HG02973 (cell line): ENCODE results near the gene RUFY3.
A peak's percentile ranks its signal among the peaks of the same experiment; 100 is the strongest.
"Not testable (repeated sequence)": the region's sequence is repeated elsewhere in the genome, so short reads cannot be mapped to it uniquely, and the experiment has no call there.

Experiments
- ATAC-seq: cut with Tn5 transposase; IDR thresholded peaks from one replicate; pipeline ENCODE4 v1.9.1; 2021; ENCODE audit warnings: moderate library complexity; ENCODE audit not compliant: unreplicated experiment

Gene RUFY3

DNA sequence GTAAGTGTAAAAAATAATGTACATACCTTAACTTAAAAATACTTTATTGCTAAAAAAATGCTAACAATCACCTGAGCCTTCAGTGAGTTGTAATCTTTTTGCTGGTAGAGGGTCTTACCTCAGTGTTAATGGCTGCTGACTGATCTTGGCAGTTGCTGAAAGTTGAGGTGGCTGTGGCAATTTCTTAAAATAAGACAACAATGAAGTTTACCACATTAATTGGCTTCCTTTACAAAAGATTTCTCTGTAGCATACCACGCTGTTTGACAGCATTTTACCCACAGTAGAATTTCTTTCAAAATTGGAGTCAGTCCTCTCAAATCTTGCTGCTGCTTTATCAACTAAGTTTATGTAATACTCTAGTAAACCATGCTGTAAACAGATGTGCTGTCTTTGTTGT is 47.6 kb downstream of the RUFY3 start:
- ATAC-seq, result not testable (repeated sequence)

- peak; percentile 50 for ATAC-seq
Measured at GRCh38 chr4:70772929-70773555, 51.3 kb downstream of the RUFY3 start.

DNA sequence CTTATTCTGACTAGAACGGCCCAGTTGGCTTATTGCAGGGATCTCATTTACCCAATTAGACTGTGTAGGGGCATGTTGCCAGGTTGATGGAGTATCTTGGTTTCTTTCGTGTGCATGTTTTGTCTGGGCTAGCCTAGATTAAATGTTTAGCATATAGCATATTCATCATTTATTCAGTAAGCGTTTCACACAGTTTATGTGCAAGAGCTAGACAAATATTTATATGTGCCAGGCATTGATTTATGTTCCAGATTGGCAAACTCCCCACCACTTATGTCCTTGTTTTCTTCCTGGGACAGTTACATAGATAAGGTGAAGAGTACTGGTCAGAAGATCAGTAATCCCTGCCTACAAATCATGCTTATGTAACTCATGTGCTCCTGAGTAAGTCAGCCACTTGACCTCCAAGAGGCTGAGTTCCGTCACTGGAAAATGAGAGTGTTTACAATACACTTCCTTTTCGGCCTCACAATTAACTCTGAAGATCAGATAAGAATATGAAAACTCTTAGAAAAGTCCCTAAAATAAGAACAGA is 57.2 kb downstream of the RUFY3 start:
- ATAC-seq, result no peak

- ATAC-seq, result no peak
Measured at GRCh38 chr4:70783096-70783495, 61.3 kb downstream of the RUFY3 start.

DNA sequence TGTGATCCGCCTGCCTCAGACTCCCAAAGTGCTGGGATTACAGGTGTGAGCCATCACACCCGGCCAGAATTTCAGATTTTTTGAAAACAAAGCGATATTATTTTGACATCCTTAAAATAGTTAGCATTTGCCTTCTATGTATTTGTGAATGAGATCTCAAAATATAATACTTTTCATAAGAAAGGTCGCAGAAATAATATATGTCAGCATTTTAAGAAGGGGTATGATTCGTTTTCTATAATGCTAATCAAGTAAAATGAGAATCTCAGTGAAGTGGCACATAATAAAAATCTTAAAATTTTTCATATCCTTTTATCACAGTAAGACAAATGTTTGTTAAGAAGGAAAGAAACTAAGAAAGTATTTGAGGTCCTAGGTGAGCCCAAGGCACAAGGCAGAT is 65.7 kb downstream of the RUFY3 start:
- no peak for ATAC-seq

- no peak for ATAC-seq
Measured at GRCh38 chr4:70788733-70789132, 67.0 kb downstream of the RUFY3 start.

DNA sequence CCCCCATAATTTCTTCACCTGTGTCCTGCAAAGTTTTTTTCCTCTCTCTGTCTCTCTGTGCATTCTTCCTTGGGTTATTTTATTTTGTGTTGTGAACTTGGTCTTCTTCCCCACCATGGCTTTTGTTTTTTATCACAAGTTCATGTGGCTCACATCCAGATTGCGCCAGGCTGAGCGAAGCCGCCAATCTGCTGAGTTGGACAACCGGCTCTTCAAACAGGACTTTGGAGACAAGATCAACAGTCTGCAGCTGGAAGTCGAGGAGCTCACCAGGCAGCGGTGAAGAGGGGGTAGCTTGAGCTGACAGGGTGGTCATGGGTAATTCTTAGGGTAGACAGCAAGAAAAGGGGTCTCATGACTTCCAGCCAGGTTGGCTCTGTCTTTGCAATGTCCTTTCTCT is 71.9 kb downstream of the RUFY3 start:
- ATAC-seq, result no peak

- peak; percentile 83 for ATAC-seq
Measured at GRCh38 chr4:70801265-70801809, 79.6 kb downstream of the RUFY3 start.

DNA sequence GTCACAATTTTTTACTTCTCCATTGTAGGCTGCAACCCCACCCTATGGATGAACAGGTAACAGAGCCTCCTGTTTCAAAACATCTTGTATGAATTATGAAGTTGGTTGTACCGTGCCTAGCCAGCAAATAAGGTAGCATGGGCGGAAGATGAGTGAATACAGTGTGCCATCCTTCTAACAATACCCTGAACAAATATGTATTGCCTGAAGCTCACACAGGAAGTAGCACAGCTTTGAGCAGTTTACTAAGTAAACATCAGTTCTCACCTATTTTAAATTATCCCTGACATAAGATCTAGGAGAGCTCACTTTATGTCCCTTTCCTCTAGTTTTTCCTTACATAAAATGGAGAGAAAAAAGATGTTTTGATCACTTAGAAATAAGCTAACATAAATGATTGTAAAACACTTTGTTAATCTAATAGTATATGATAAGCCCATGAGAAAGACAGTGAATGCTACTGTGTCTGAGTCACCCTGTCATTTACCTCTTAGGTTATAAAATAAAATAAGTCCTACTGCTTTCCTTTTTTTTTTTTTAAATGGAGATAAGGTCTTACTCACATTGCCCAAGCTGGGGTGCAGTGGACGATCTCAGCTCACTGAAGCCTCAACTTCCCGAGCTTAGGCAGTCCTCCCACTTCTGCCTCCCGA is 81.3 kb downstream of the RUFY3 start:
- ATAC-seq, result no peak

- no peak for ATAC-seq
Measured at GRCh38 chr4:70808151-70808550, 86.4 kb downstream of the RUFY3 start.

DNA sequence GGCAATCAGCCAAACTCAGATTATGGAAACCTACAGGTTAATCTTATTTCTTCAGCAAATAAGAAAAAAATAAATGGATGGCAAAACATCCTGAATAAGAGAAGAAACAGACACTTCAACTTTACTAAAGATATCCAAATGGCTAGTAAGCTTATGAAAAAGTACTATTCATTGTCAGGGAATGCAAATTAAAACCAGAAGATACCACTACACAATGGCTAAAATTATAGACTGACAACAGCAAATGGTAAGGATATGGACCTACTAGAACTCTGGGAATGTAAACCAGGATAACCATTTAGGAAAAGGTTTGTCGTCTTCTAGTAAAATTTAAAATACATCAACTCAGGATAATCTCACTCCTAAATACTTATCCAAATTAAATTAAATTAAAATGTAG is 93.6 kb downstream of the RUFY3 start:
- ATAC-seq, result no peak

- no peak for ATAC-seq
Measured at GRCh38 chr4:70816894-70817293, 95.1 kb downstream of the RUFY3 start.

DNA sequence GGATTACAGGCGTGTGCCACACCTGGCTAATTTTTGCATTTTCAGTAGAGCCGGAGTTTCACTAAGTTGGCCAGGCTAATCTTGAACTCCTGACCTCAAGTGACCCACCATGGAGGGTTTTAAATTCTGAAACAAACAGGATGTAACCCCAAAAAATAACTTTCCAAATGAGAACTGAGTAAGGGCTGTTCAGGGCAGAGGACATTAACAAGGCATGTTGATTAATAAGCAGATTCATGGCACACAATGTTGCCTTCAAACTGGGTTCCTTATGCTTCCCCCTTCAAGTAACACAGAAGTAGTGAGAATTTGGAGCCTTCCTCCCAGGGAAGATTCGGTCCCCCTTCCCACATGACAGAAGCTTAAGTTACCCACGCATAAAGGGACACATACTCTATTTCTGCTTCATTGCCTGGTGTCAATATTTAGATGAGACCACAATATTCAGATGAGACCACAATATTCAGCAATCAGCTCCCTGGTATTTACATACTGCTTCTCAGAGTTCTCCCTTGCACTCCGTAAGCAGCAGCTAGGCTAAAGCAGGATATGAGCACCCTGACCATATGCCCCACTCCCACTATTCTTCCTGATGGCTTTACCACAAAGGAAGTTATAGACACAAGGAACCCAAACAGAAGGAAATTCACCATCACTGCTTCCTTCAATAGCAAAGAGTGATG is 96.5 kb downstream of the RUFY3 start:
- no peak for ATAC-seq

DNA sequence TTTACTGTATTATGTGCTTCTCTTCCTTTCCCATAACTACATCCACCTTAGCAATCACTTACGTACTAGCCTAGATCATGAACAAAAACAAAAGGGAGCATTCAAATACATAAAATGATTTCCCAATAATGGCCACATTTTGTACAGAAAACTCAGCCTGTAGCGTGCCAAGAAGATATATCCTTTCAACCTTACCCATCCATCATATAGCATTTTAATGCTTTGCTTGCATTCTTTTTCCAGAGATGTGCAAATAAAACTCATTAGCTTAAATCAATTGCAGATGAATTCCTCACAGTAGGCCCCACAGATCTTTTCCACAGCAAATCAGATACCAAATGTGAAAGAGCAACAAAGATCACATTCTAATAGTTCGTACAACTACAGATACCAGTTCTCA is 97.2 kb downstream of the RUFY3 start:
- no peak for ATAC-seq

DNA sequence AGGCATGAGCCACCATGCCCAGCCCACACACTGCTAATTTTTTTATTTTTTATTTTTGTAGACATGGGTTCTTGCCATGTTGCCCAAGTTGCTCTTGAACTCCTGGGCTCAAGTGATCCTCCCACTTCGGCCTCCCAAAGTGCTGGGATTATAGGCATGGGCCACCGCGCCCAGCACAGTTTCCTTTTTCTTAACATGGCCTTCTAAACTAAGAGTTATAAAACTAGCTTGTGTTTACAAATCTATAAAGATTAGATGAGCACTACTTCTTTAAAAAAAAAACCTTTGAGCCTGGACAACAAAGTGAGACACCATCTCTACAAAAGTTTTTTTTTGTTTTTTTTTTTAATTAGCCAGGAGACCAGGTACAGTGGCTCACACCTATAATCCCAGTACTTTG is 107.3 kb downstream of the RUFY3 start:
- ATAC-seq, result no peak

DNA sequence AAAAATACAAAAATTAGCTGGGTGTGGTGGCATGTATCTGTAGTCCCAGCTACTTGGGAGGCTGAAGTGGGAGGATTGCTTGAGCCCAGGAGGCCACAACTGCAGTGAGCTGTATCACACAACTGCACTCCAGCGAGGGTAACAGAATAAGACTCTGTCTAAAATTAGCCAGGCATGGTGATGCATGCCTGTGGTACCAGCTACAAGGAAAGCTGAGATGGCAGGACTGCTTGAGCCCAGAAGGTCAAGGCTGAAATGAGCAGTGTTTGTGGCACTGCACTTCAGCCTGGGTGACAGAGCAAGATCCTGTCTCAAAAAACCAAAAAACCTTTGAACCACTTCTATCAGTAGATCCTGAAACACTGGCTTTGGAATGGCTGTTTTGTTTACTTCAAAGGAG is 107.7 kb downstream of the RUFY3 start:
- ATAC-seq, result no peak

DNA sequence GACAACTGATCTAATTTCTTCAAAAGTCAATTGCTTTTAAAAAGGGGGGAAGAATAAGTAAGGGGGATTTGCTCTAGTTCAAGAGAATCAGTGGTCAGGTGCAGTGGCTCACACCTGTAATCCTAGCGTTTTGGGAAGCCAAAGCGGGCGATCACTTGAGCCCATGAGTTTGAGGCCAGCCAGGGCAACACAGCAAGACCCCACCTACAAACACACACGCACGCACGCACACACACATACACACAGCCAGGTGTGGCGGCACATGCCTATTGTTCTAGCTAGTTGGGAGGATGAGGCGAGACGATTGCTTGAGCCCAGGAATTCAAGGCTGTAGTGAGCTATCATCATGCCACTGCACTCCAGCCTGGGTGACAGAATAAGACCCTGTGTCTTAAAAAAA is 108.3 kb downstream of the RUFY3 start:
- ATAC-seq, result no peak

DNA sequence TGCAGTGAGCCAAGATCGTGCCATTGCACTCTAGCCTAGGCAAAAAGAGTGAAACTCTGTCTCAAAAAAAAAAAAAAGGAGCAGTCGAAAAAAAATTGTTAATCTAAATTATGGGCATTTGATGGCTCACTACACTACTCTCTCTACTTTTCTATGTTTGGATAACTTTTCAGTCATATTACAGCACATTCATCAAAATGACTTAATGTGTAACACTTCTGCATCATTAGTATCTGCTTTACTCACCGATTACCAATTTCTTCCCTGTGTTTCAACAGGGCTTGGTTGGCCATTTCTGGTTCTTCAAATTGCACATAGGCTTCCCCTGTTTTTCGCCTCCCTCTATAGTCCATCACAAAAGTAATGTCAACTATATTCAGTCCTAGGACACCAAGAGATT is 109.5 kb downstream of the RUFY3 start:
- ATAC-seq, result no peak

DNA sequence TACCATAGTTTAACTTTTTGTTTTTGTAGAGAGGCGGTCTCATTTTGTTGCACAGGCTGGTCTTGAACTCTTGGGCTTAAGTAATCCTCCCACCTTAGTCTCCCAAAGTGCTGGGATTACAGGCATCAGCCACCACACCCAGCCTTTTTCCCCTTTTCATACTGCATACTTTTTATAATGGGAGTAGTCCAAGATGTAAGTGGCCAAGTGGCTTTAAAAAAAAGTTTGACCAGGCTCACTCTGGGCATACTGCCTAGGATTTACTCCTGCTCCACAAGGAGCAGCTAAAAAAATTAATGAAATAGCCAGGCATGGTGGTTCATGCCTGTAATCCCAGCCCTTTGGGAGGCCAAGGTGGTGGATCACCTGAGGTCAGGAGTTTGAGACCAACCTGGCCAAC is 111.9 kb downstream of the RUFY3 start:
- no peak for ATAC-seq

- no peak for ATAC-seq
Measured at GRCh38 chr4:70836081-70836480, 114.3 kb downstream of the RUFY3 start.

DNA sequence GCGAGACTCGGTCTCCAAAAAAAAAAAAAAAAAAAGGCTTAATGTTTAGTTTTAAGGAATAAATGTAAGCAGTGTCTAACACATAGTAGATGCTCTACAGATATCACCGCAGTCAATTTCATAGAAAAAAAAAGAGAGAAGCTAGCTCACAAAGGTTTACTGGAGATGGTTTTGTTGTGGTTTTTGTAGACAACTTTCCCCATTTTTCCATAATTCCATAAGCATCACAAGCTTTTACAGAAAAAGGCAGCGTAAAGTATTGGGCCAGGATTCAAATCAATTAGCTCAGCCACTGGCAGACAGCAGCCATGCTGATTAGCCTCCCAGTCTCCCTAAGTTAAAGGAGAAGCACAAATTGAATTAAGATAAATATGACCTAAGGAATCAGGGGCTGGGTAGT is 116.4 kb downstream of the RUFY3 start:
- no peak for ATAC-seq
